ENCODE measurements around the gene CTU2.

GRCh38 chr16:88758227-88758943 is 52.1 kb downstream of the CTU2 start:
- TF ChIP-seq ZBTB8A (IDR thresholded peaks at IDR 0.05; ENCODE audit: partially characterized antibody) = no peak
- TF ChIP-seq ZBTB49 (CRISPR knock-in tag; IDR thresholded peaks at IDR 0.05; ENCODE audit: borderline replicate concordance) = no peak
- TF ChIP-seq EP400 (IDR thresholded peaks at IDR 0.05) = no peak
- no peak for TF ChIP-seq CTCF (IDR thresholded peaks at IDR 0.05 in 2 of 3, conservative IDR thresholded peaks at IDR 0.05 in 1 of 3; ENCODE audit: insufficient read depth in 2 of 3, low read depth in 1 of 3, low read length in 3 of 3)
- no peak for TF ChIP-seq PHF21A (IDR thresholded peaks at IDR 0.05; ENCODE audit: borderline replicate concordance, low read depth)
- no peak for TF ChIP-seq REST (IDR thresholded peaks at IDR 0.05; ENCODE audit: borderline replicate concordance)
- no peak for TF ChIP-seq REST (CRISPR knock-in tag; IDR thresholded peaks at IDR 0.05; ENCODE audit: low read depth)
- no peak for TF ChIP-seq POLR2AphosphoS2 (IDR thresholded peaks at IDR 0.05; ENCODE audit: low read length)
- no peak for TF ChIP-seq ZNF253 (CRISPR knock-in tag; conservative IDR thresholded peaks at IDR 0.05)
- 0 out of 2 replicates have a peak, but pooled peaks have one; percentile 36 for TF ChIP-seq POLR2A (conservative IDR thresholded peaks at IDR 0.05)
- no peak for TF ChIP-seq HNRNPH1 (optimal IDR thresholded peaks at IDR 0.05; ENCODE audit: low read depth, low read length)
- TF ChIP-seq SREBF2 (CRISPR knock-in tag; IDR thresholded peaks at IDR 0.05) = no peak
- TF ChIP-seq PBX2 (CRISPR knock-in tag; IDR thresholded peaks at IDR 0.05; ENCODE audit: low read depth) = no peak
- TF ChIP-seq PBX2 (tag; conservative IDR thresholded peaks at IDR 0.05; ENCODE audit: low read depth) = no peak
- TF ChIP-seq JUNB (CRISPR knock-in tag; conservative IDR thresholded peaks at IDR 0.05) = no peak
- no peak for TF ChIP-seq EP300 (IDR thresholded peaks at IDR 0.05; ENCODE audit: low read length)
